ENCODE data around the gene PCNX1.

Gene PCNX1

DNA sequence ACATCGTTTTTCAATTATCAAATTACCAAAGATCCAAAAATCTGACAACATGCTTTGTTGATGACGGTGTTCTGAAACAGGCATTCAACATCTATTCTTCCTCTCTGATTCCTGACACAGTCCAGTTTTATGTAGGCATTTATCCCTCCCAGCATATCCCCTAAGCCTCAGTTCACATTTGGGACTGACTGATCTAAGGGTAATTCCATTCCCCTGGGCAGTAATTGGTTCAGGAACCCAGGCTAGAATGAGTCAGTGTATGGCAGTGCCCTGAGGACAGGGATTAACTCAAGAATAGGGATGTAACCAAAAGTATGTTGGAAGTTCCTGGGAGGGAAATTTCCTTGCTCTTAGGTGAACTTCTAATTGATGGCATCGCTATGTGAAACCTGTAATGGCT is 10.3 kb upstream of the PCNX1 start:
- TF ChIP-seq, protein P1, sequence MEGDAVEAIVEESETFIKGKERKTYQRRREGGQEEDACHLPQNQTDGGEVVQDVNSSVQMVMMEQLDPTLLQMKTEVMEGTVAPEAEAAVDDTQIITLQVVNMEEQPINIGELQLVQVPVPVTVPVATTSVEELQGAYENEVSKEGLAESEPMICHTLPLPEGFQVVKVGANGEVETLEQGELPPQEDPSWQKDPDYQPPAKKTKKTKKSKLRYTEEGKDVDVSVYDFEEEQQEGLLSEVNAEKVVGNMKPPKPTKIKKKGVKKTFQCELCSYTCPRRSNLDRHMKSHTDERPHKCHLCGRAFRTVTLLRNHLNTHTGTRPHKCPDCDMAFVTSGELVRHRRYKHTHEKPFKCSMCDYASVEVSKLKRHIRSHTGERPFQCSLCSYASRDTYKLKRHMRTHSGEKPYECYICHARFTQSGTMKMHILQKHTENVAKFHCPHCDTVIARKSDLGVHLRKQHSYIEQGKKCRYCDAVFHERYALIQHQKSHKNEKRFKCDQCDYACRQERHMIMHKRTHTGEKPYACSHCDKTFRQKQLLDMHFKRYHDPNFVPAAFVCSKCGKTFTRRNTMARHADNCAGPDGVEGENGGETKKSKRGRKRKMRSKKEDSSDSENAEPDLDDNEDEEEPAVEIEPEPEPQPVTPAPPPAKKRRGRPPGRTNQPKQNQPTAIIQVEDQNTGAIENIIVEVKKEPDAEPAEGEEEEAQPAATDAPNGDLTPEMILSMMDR (IDR thresholded peaks at IDR 0.05; ENCODE audit: insufficient read depth, missing control alignments) = no peak
- DNase-seq (ENCODE audit: insufficient read length, low spot score) (no peak), FAIRE-seq (no peak)

DNA sequence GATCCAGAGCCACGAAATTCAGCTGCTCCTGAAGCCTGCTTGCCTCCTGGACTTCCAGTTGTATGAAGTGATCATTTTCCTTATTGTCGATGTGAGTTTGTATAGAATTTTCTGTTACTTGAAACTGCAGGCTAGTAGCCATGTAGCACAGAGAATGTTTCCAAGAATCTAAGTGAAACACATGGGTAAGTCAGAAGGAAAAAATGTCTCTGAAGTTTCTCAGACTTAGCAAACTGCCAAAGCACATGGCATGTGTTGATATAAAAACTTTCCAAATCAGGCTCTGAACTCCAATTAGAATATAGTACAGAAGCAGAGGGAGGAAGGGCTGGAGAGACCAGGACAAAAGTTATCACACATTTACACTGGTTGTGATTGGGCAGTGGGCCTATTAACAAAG is 9.8 kb upstream of the PCNX1 start:
- DNase-seq (ENCODE audit: insufficient read length, low spot score) = no peak
- TF ChIP-seq, protein P1 (IDR thresholded peaks at IDR 0.05; ENCODE audit: insufficient read depth, missing control alignments) = no peak
- no peak for FAIRE-seq

DNA sequence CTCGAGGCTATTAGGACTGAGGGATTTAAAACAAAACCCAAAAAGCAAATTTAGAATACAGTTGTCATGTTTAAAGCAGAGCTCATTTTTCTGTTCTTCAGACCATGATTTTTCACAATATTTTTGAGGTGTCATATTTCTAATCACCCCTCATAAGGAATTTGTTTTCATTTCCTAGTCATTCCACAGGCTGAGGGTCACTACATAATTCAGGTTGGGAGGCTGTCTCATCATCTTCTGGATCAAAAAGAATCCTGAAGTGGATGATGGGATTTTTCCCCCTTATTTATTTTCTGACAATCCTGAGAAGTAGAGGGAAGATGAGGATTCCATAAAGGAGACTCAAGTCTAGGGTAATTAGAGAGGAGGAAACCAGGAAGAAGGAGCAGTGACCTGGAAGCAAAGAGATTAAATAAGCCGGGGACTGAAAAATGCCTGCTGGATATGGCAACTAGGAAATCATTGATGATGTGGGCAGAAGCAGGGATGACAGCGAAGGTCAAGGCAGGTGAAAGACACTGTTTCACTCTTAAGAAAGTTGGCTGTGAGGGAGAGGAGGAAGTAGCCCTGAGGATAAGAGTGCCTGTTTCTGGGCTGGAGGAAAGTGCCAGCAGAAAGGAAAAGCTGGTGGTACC is 9.0 kb upstream of the PCNX1 start:
- TF ChIP-seq, protein P1 (IDR thresholded peaks at IDR 0.05; ENCODE audit: insufficient read depth, missing control alignments) = no peak
- FAIRE-seq (no peak), DNase-seq (ENCODE audit: insufficient read length, low spot score) (no peak)

DNA sequence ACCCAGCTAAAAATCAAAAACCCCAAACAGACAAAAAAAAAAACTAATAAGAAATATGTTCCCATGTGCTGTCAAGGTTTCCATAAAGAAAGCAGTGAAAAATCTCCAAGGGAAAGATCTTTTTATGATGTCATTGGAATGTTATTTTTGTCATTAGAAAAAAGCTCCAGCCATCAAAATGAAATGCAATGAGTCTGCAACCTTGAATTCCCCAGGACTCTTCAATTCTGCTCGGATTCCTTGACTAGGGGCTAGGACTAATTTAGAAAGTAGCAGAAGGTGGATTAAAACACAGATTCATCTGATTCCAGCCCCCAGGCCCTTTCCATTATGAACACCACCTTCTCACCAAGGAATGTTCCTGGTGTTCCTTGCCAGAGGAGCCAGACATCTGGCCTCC is 6.0 kb upstream of the PCNX1 start:
- no peak for DNase-seq (ENCODE audit: insufficient read length, low spot score)
- FAIRE-seq = no peak
- TF ChIP-seq, protein P1 (IDR thresholded peaks at IDR 0.05; ENCODE audit: insufficient read depth, missing control alignments) = no peak

GRCh38 chr14:70902184-70902583 is 5.1 kb upstream of the PCNX1 start:
- TF ChIP-seq, protein P1 (IDR thresholded peaks at IDR 0.05; ENCODE audit: insufficient read depth, missing control alignments) = no peak
- DNase-seq (ENCODE audit: insufficient read length, low spot score) (no peak), FAIRE-seq (no peak)

- DNase-seq (ENCODE audit: insufficient read length, low spot score) (peak; percentile 33), FAIRE-seq (peak; percentile 92)
- TF ChIP-seq, protein P1 (IDR thresholded peaks at IDR 0.05; ENCODE audit: insufficient read depth, missing control alignments) = no peak
Observed at GRCh38 chr14:70904373-70904772, 2.9 kb upstream of the PCNX1 start.

GRCh38 chr14:70905301-70905700 is 2.0 kb upstream of the PCNX1 start:
- TF ChIP-seq, protein P1 (IDR thresholded peaks at IDR 0.05; ENCODE audit: insufficient read depth, missing control alignments) = no peak
- FAIRE-seq (no peak), DNase-seq (ENCODE audit: insufficient read length, low spot score) (no peak)
